Middle frontal gyrus (tissue), 1 donor: ENCODE measurements around the gene ACY1.
A peak's percentile ranks its signal among the peaks of the same experiment; 100 is the strongest.
"Not testable (repeated sequence)": the region's sequence is repeated elsewhere in the genome, so short reads cannot be mapped to it uniquely, and the experiment has no call there.

Experiments used
- DNase-seq: peaks from one replicate; pipeline ENCODE4 v3.0.0-alpha.2; 2015; ENCODE audit warnings: low spot score; ENCODE audit errors: extremely low spot score

Gene ACY1

GRCh38 chr3:51983578-51984268 lies 388 bp downstream of the ACY1 start:
- no peak for DNase-seq

GRCh38 chr3:51984269-51984647 lies 923 bp downstream of the ACY1 start:
- no peak for DNase-seq

DNA sequence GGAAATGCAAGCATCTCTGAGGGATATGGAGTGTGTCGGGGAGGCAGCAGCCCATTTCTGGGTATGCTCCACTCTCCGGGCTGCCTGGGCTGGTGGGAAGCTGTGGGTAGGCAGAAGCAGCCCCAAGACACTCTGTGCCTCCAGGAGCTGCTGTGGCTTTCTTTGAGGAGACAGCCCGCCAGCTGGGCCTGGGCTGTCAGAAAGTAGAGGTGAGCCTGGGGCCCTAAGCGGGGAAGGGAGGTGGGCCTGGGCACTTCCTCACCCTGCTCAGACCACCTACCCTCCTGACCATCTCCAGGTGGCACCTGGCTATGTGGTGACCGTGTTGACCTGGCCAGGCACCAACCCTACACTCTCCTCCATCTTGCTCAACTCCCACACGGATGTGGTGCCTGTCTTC lies 1.7 kb downstream of the ACY1 start:
- no peak for DNase-seq

DNA sequence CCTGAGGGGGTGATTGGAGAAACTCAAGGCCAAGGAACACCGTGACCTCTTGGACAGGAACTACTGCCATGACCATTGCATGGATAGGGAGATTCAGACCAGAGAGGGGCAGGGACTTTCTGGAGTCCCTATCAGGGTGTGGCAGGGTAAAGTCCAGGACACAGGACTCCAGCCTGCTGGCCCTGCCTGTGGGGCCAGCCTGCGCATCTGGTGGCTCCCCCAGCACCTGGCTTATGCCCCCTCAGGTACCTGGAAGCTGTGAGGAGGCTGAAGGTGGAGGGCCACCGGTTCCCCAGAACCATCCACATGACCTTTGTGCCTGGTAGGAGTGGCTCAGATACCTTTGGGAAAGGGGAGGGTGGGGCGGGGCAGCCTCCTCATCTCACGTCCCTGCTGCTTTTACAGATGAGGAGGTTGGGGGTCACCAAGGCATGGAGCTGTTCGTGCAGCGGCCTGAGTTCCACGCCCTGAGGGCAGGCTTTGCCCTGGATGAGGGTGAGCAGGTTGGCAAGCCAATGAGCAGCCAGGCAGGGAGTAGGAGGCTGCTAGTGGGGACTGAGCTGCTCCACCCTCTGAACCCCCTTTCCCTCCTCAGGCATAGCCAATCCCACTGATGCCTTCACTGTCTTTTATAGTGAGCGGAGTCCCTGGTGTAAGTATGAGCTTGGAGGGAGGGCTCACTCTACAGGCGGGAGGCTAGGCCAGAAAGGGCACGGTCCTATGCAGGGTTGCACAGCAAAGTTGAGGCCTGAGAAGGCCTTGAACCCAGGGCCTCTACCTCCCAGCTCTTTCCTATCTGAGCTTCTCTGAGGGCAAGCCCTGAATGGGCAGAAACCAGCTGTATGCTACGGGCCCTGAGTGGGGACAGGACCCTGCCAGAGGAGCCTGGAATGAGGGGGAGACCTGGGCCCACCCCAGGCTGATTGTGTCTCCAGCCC lies 2.9 kb downstream of the ACY1 start:
- DNase-seq: no peak

DNA sequence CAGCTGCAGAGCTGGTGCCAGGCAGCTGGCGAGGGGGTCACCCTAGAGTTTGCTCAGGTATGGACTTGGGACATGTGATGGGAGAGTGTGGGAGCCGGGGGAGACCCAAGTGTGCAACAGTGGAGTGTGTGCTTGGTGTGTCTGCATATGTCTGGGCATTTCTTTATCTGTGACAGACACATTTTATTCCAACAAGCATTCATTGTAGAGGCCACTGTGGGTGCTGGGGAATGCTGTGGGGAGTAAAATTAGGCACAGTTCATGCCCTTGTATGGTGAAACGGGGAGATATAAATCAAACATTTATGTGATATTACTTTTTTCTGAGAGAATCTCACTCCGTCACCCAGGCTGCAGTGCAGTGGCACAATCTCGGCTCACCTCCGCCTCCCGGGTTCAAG lies 4.2 kb downstream of the ACY1 start:
- DNase-seq: no peak

DNA sequence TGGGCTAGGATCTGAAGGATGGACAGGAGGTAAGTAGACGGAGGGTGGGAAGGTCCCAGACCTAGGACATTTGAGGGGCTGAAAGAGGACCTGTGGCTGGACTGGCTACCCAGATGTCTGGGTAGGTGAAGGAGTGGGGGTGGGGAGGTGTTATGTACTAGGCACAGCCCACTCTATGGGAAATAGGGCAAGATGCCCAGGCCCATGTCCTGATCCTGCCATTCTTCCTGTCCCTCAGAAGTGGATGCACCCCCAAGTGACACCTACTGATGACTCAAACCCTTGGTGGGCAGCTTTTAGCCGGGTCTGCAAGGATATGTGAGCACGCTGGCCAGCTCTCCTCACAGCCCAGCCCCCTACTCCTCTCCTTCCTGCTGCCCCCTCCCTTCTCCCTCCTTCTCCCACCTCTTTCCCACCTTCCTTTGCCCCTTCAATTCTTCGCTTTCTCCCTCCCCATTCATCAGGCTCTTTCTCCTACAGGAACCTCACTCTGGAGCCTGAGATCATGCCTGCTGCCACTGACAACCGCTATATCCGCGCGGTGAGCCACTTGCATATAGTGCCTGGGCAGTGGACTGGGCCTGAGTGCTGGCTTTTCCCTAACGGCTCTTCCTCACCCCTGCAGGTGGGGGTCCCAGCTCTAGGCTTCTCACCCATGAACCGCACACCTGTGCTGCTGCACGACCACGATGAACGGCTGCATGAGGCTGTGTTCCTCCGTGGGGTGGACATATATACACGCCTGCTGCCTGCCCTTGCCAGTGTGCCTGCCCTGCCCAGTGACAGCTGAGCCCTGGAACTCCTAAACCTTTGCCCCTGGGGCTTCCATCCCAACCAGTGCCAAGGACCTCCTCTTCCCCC lies 5.2 kb downstream of the ACY1 start:
- DNase-seq: no peak

- DNase-seq: not testable (repeated sequence)
These were observed 7.2 kb downstream of the ACY1 start for GRCh38 chr3:51990501-51990971.

GRCh38 chr3:51992017-51992682 lies 8.8 kb downstream of the ACY1 start:
- DNase-seq: no peak

- not testable (repeated sequence) for DNase-seq
These were observed 10.3 kb downstream of the ACY1 start for GRCh38 chr3:51993657-51994056.

GRCh38 chr3:51994530-51994929 lies 11.2 kb downstream of the ACY1 start:
- DNase-seq: no peak

DNA sequence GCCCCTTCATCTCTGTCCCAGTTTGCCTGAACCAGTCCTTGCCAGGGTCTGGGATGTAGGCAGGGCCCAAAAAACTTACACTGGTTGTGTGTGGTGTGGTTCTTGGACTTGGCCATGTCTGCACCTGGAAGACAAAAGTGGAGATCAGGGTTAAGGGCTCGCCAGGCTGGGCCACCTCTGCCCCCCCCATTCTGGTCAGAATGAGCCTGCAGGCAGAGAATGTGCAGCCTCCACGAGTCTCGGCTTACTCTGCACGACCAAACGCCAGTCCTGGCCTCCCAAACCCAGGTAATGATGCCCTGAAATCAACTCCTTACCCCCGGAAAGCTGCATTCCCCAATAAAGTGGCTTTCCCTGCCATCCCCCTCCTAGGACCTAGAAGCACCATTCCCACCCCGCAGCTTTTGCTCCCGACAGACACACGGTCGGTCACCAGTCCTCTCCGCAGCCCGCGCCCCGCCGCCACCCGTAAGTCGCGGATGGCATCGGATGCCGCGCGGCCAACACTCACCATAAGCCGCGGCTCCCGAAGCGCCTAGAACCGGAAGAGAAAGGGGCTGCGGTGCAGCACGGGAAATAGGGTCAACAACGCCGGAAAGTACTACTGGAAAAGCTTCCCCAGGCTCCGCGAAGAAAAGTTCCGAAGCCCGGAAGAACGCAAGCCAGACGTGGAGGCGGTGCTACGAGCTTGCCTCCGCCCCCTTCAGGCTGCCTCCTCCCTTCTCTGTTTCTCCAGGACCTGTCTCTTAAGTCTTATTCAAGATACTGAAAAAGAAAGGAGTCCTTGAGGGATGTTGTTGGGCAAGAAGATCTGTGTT lies 12.2 kb downstream of the ACY1 start, which contains the start of gene RPL29:
Gene RPL29, minus strand, starts transcription at position 550 of the 818 bp plus-strand sequence. Its CDS starts 434 bp downstream, at position 116.
- peak; percentile 89 for DNase-seq

DNA sequence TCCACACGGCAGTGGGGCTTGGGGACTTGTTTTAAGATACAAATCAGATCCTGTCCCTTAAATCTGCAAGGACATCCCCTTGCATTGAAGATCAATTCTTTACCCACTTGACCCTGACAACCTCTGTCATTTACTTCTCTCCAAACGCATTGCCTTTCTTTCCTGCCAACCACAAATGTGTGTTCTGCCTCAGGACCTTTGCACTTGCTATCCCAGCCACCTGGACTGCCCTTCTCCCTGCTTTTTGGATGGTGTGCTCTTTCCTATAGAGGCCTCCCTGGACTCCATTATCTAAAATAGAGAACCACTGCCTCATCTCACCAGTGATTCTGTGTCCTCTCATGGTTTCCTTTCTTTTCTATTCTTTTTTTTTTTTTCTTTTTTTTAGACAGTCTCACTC lies 13.8 kb downstream of the ACY1 start:
- no peak for DNase-seq

- DNase-seq: no peak
These were observed 14.7 kb downstream of the ACY1 start for GRCh38 chr3:51997935-51998596.

- no peak for DNase-seq
These were observed 15.4 kb downstream of the ACY1 start for GRCh38 chr3:51998774-51999173.

DNA sequence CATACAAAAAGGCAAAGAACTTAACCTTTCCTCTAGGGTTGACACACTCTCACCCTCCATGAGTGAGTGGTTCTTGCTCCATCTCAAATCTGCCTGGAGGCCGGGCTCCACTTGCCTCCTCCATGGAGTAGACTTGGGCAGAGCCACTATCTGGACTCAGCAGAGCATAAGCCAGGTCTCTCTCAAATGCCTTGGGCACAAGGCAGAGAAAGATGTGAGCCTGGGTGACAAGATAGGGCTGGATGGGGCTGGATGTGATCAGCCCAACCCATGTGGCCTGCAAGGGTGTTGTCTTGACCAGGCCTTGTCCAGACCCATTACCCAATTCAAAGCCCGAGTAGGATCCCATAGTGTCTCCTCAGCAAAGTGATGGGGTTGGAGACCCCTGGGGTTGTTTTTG lies 16.5 kb downstream of the ACY1 start:
- DNase-seq: no peak

DNA sequence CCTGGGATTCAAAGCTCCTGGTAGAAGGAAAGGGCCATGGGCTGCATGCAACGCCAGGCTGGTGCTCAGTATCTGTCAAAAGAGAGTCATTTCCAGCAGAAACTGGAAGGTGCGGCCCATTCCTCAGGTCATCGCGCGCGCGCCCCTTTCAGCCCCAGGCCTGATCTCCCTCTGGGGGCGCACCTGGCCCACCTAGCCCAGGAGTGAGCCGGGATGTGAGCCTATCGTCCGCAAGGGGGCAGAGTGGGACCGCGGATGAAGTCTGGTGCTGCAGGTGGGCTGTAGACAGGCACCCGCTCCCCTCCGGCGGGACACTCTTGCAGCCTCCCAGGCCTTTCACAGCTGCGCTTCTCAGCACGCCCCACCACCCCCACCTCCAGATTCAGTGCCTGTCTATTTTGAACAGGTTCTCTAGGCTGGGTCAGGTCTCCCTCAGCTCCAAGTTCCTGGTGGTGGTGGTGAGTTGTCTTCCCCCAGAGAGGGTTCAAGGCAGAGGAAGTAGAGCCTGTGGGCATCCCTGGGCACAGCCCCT lies 18.2 kb downstream of the ACY1 start:
- no peak for DNase-seq

GRCh38 chr3:52002748-52003147 lies 19.4 kb downstream of the ACY1 start:
- DNase-seq: no peak

DNA sequence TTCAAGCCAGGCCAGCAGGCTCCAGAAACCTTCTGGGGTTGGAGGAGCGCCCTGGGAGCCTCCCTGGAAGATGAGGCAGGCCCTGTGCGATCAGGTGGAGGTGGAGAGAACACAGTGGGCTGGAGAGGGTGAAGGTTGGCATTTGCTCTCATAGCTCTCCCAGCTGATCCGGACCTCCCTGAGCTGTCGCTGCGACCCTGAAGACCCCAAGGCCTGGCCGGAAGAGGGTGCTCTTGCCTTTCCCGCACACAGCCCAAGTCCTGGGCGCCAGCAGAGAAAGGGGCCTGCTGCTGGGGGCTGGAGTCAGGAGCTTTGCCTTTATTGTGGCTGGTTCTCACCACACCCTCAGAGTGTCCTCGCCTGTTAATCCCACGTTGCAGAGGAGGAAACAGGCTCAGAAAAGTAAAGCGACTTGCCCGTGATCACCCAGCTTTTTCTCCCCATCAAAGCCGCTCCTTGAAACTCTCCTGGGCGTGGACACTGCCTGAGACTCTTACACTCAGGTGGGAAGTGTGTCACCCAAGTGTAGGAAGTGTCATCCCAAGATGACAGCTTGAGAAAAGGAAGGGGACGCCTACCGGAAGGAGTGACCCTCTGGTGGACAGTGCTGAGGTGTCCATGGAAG lies 20.9 kb downstream of the ACY1 start:
- no peak for DNase-seq

GRCh38 chr3:52004906-52005395 lies 21.6 kb downstream of the ACY1 start:
- DNase-seq: no peak
